ENCODE data around the gene MRPL54.
"Not testable (repeated sequence)": the region's sequence is repeated elsewhere in the genome, so short reads cannot be mapped to it uniquely, and the experiment has no call there.

DNA sequence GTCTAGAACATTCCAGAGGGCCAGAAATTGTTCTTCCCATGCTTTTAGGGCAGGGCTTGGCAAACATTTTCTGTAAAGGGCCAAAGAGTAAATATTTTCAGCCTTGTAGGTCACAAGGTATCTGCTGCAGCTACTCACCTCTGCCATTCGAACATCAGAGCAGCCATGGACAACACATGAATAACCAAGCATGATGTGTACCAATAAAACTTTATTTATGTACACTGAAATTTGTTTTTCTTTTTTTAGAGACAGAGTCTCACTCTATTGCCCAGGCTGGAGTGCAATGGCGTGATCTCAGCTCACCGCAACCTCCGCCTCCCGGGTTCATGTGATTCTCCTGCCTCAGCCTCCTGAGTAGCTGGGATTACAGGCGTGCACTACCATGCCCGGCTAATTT, 4.8 kb upstream of the MRPL54 start:
- TF ChIP-seq TAF1 (IDR thresholded peaks at IDR 0.05; ENCODE audit: borderline replicate concordance, low read depth, low read length); POLR2A (IDR thresholded peaks at IDR 0.05; ENCODE audit: low read depth, low read length); POLR2AphosphoS5 (IDR thresholded peaks at IDR 0.05; ENCODE audit: low read depth, low read length): not testable (repeated sequence)
